Fibroblast of the aortic adventitia (primary cell): ENCODE data around the gene GOLGA8A. TPM values are rescaled to one million over a fixed set of nuclear protein-coding genes. Genes with fewer than 3 reads are reported as not detected.
A peak's percentile ranks its signal among the peaks of the same experiment; 100 is the strongest.

ENCODE experiments used
- DNase-seq: peaks from one replicate; pipeline ENCODE4 v3.0.0-alpha.2; 2010; ENCODE audit warnings: low read depth
- H3K4me3 ChIP-seq: 2 replicates; pipeline ENCODE4 v1.5.1; 2011; ENCODE audit warnings: low read depth, mild to moderate bottlenecking, control low read depth, low read length, moderate library complexity
- CTCF ChIP-seq: IDR thresholded peaks from 2 replicates; pipeline ENCODE4 v1.5.1; 2011; ENCODE audit warnings: mild to moderate bottlenecking, low read length, control low read depth, inconsistent platforms; ENCODE audit not compliant: insufficient read depth
- total RNA-seq: library from RNA; depleted of rRNA; stranded (reverse); fragments of >200 nt; gene quantifications from 2 replicates; pipeline ENCODE4 v1.2.3, GENCODE V29; 2012; ENCODE audit warnings: low replicate concordance

GOLGA8A gene
- total RNA-seq, 1 donor, result 18.9 TPM

GRCh38 chr15:34470091-34470490 is 32.5 kb upstream of the GOLGA8A start:
- no peak overlapping the region for H3K4me3 ChIP-seq
- DNase-seq, result no peak
- no peak for TF ChIP-seq CTCF

- no peak for DNase-seq
- H3K4me3 ChIP-seq, result no peak overlapping the region
- TF ChIP-seq CTCF, result no peak
Observed at GRCh38 chr15:34461730-34462129, 24.1 kb upstream of the GOLGA8A start.

- no peak overlapping the region for H3K4me3 ChIP-seq
- DNase-seq, result no peak
- TF ChIP-seq CTCF, result no peak
Observed at GRCh38 chr15:34460451-34460850, 22.8 kb upstream of the GOLGA8A start.

GRCh38 chr15:34456658-34457057 is 19.1 kb upstream of the GOLGA8A start:
- no peak for DNase-seq
- TF ChIP-seq CTCF, result no peak
- no peak overlapping the region for H3K4me3 ChIP-seq

- no peak overlapping the region for H3K4me3 ChIP-seq
- no peak for DNase-seq
- TF ChIP-seq CTCF, result no peak
Observed at GRCh38 chr15:34442891-34443290, 5.3 kb upstream of the GOLGA8A start.

GRCh38 chr15:34439878-34440277 is 2.3 kb upstream of the GOLGA8A start:
- H3K4me3 ChIP-seq, result no peak overlapping the region
- no peak for DNase-seq
- TF ChIP-seq CTCF, result no peak

GRCh38 chr15:34436956-34437442 is 609 bp downstream of the GOLGA8A start:
- peak overlapping the region; percentile 70 for H3K4me3 ChIP-seq
- peak; percentile 25 for DNase-seq
- no peak for TF ChIP-seq CTCF
